ENCODE data around the gene CLMN. TPM values are rescaled to one million over a fixed set of nuclear protein-coding genes. Genes with fewer than 3 reads are reported as not detected.

Gene CLMN
- polyA plus RNA-seq, 3 donors, result 22.0 to 33.7 (median 23.2) TPM

GRCh38 chr14:95269493-95269892 is 50.2 kb downstream of the CLMN start:
- Mint-ChIP-seq H3K4me1 (peaks cover 30% of the 10 kb centered on the region), H3K4me3 (no peak overlapping the region), H3K27ac (peak overlapping the region in 1 of 7 donors; percentile 33), H3K9me3 (peaks cover 0 to 2% (median 0%) of the 10 kb centered on the region in 7 donors), H3K27me3 (ENCODE audit: low read depth in 3 of 3) (peaks cover 0 to 3% (median 0%) of the 10 kb centered on the region in 3 donors), H3K36me3 (peaks cover 0 to 6% of the 10 kb centered on the region in 2 donors)
- peaks cover 79% of the 10 kb centered on the region for H4K20me1 ChIP-seq (ENCODE audit: insufficient read depth, low read length)
- no peak overlapping the region for H2AFZ ChIP-seq (ENCODE audit: insufficient read depth, low read depth, low read length, poor library complexity, severe bottlenecking)
- H3K27ac ChIP-seq (ENCODE audit: low read depth in 1 of 2, low read length in 2 of 2), result no peak overlapping the region
- DNase-seq, result no peak
- H3K79me2 ChIP-seq (ENCODE audit: insufficient read depth, low read length), result no peaks in the 10 kb centered on the region
- H3K27me3 ChIP-seq (ENCODE audit: control insufficient read depth in 2 of 2, insufficient read depth in 2 of 2, low read length in 2 of 2), result no peaks in the 10 kb centered on the region
- H3K36me3 ChIP-seq (replicated peaks in 1 of 2; ENCODE audit: control insufficient read depth in 1 of 2, insufficient read depth in 2 of 2, low read length in 2 of 2), result no peaks in the 10 kb centered on the region
- no peak for TF ChIP-seq CTCF (IDR thresholded peaks at IDR 0.05)
- no peak overlapping the region for H3K9ac ChIP-seq (ENCODE audit: insufficient read depth, low read length, poor library complexity, severe bottlenecking)
- H3K4me1 ChIP-seq (ENCODE audit: control insufficient read depth in 1 of 2, insufficient read depth in 2 of 2, low read length in 2 of 2), result peaks cover 12 to 17% of the 10 kb centered on the region in 2 donors
- intact Hi-C loops (cut with micrococcal nuclease), result no loop called here
- no peak overlapping the region for H3K4me3 ChIP-seq (replicated peaks in 1 of 3; ENCODE audit: low read depth in 2 of 3, low read length in 3 of 3)
- no peaks in the 10 kb centered on the region for H3K9me3 ChIP-seq (replicated peaks in 1 of 2; ENCODE audit: control insufficient read depth in 1 of 2, insufficient read depth in 1 of 2, low read length in 2 of 2)
- 100% methylated on average over 1 of the region's 2 CpGs for WGBS (ENCODE audit: insufficient coverage)
- no peak overlapping the region for H3K4me2 ChIP-seq (replicated peaks; ENCODE audit: extremely low read depth, low read length, poor library complexity, severe bottlenecking)

DNA sequence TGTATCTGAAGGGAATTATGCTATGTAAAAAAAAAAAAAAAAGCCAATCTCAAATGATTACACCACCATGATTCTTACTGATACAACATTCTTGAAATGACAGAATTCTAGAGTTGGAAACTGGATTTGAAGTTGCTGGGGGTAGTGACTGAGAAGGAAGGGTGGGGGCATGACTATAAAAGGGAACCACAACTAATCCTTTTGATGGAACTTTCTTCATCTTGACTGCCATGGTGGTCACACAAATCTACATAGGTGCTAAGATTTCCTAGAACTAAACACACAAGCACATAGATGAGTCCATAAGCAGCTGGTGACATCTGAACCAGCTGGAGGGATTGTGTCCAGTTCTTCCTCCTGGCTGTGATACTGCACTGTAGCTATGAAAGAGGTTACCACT is 51.4 kb downstream of the CLMN start:
- Mint-ChIP-seq H3K36me3 (peaks cover 0 to 6% of the 10 kb centered on the region in 2 donors), H3K4me3 (no peak overlapping the region), H3K9me3 (peaks cover 0 to 2% (median 0%) of the 10 kb centered on the region in 7 donors), H3K27ac (peak overlapping the region in 1 of 7 donors; percentile 54), H3K4me1 (peaks cover 30% of the 10 kb centered on the region), H3K27me3 (ENCODE audit: low read depth in 3 of 3) (peaks cover 0 to 3% (median 0%) of the 10 kb centered on the region in 3 donors)
- peaks cover 72% of the 10 kb centered on the region for H4K20me1 ChIP-seq (ENCODE audit: insufficient read depth, low read length)
- no peak overlapping the region for H3K27ac ChIP-seq (ENCODE audit: low read depth in 1 of 2, low read length in 2 of 2)
- H2AFZ ChIP-seq (ENCODE audit: insufficient read depth, low read depth, low read length, poor library complexity, severe bottlenecking), result no peak overlapping the region
- TF ChIP-seq CTCF (IDR thresholded peaks at IDR 0.05), result no peak
- intact Hi-C loops (cut with micrococcal nuclease), result no loop called here
- H3K79me2 ChIP-seq (ENCODE audit: insufficient read depth, low read length), result no peaks in the 10 kb centered on the region
- H3K4me1 ChIP-seq (ENCODE audit: control insufficient read depth in 1 of 2, insufficient read depth in 2 of 2, low read length in 2 of 2), result peaks cover 12 to 17% of the 10 kb centered on the region in 2 donors
- H3K36me3 ChIP-seq (replicated peaks in 1 of 2; ENCODE audit: control insufficient read depth in 1 of 2, insufficient read depth in 2 of 2, low read length in 2 of 2), result no peaks in the 10 kb centered on the region
- no peaks in the 10 kb centered on the region for H3K27me3 ChIP-seq (ENCODE audit: control insufficient read depth in 2 of 2, insufficient read depth in 2 of 2, low read length in 2 of 2)
- H3K4me3 ChIP-seq (replicated peaks in 1 of 3; ENCODE audit: low read depth in 2 of 3, low read length in 3 of 3), result no peak overlapping the region
- H3K9me3 ChIP-seq (replicated peaks in 1 of 2; ENCODE audit: control insufficient read depth in 1 of 2, insufficient read depth in 1 of 2, low read length in 2 of 2), result no peaks in the 10 kb centered on the region
- H3K4me2 ChIP-seq (replicated peaks; ENCODE audit: extremely low read depth, low read length, poor library complexity, severe bottlenecking), result no peak overlapping the region
- DNase-seq, result no peak
- H3K9ac ChIP-seq (ENCODE audit: insufficient read depth, low read length, poor library complexity, severe bottlenecking), result no peak overlapping the region
